GM12878 (cell line): ENCODE results near the gene HAGHL. TPM values are rescaled to one million over a fixed set of nuclear protein-coding genes. Genes with fewer than 3 reads are reported as not detected.

Experiments used
- ATAC-seq: fragments of 200-7000 bp; cut with Tn5 transposase; 3 replicates; pipeline ENCODE4 v1.9.1; 2020; ENCODE audit warnings: mild to moderate bottlenecking, moderate library complexity
- BruUV-seq: library from RNA; stranded (reverse); fragments of 400-500 nt; replicated peaks from 2 replicates; lab custom pipeline; 2021; lab: Mats Ljungman, UMichigan
- CTCF ChIA-PET: fragments of 300-600 bp; sonication (Branson Sonifier 250); formaldehyde crosslinking; extraction: SDS; loops from one replicate; lab custom pipeline; 2021; ENCODE audit warnings: inconsistent platforms; lab: Yijun Ruan, JAX
- POLR2A ChIA-PET: fragments of 350-600 bp; formaldehyde crosslinking; extraction: SDS; loops from one replicate; lab custom pipeline; 2021; ENCODE audit warnings: inconsistent platforms; lab: Charles Lee
- RAD21 ChIA-PET: fragments of 300-600 bp; sonication (Branson Sonifier 250); formaldehyde crosslinking; loops from one replicate; lab custom pipeline; 2023; ENCODE audit warnings: antibody characterized with exemption; ENCODE audit not compliant: unreplicated experiment; lab: Charles Lee
- SMC1A ChIA-PET: fragments of 300-600 bp; sonication (Branson Sonifier 250); formaldehyde crosslinking; loops from one replicate; lab custom pipeline; 2023; ENCODE audit not compliant: unreplicated experiment, uncharacterized antibody; lab: Charles Lee
- DNase-seq: peaks from one replicate; pipeline ENCODE4 v3.0.0-alpha.2; 2011; ENCODE audit warnings: low read depth, low spot score
- FAIRE-seq: peaks from 3 replicates; lab custom pipeline; 2011; peaks lifted over from hg19 to GRCh38; lab: Jason Lieb, UNC
- H2AFZ ChIP-seq: 2 replicates; pipeline ENCODE4 v1.6.0; 2011; ENCODE audit warnings: low read depth, low read length, control low read depth; ENCODE audit not compliant: control insufficient read depth
- H3K27ac ChIP-seq: 2 replicates; pipeline ENCODE4 v1.5.1; 2011; ENCODE audit warnings: control low read depth; ENCODE audit not compliant: control insufficient read depth, insufficient read depth
- H3K27me3 ChIP-seq, 2 experiments: replicated peaks in 1 of 2; 2 replicates each; pipeline versions ENCODE4 v1.6.0 to v1.6.1; 2011; ENCODE audit warnings: low read length in 1 of 2; ENCODE audit not compliant: control insufficient read depth in 2 of 2, insufficient read depth in 2 of 2
- H3K36me3 ChIP-seq, 2 experiments: 2 replicates each; pipeline ENCODE4 v1.5.1; 2011; ENCODE audit warnings: low read length in 1 of 2; ENCODE audit not compliant: control insufficient read depth in 2 of 2, insufficient read depth in 2 of 2
- H3K4me1 ChIP-seq: 2 replicates; pipeline ENCODE4 v1.6.1; 2011; ENCODE audit warnings: mild to moderate bottlenecking, low read length, moderate library complexity, mixed read lengths; ENCODE audit not compliant: control insufficient read depth, insufficient read depth
- H3K4me2 ChIP-seq: 2 replicates; pipeline ENCODE4 v1.6.0; 2011; ENCODE audit warnings: control low read depth; ENCODE audit not compliant: control insufficient read depth, insufficient read depth
- H3K4me3 ChIP-seq: fragments of 200-600 bp; sonication (generic); 2 replicates; pipeline ENCODE4 v1.5.1; 2016
- H3K79me2 ChIP-seq: 2 replicates; pipeline ENCODE4 v1.6.0; 2011; ENCODE audit warnings: low read length; ENCODE audit not compliant: control insufficient read depth, insufficient read depth
- H3K9ac ChIP-seq: 2 replicates; pipeline ENCODE4 v1.8.0; 2011; ENCODE audit warnings: low read length, control low read depth, mixed read lengths; ENCODE audit not compliant: control insufficient read depth, insufficient read depth
- H3K9me3 ChIP-seq: replicated peaks from 3 replicates; pipeline ENCODE4 v1.5.1; 2011; ENCODE audit warnings: mild to moderate bottlenecking, low read length; ENCODE audit not compliant: control insufficient read depth, insufficient read depth
- H4K20me1 ChIP-seq: 2 replicates; pipeline ENCODE4 v1.6.0; 2011; ENCODE audit not compliant: control insufficient read depth, insufficient read depth
- CHD2 ChIP-seq: IDR thresholded peaks from 2 replicates; pipeline ENCODE4 v1.6.1; 2011; ENCODE audit warnings: low read depth, low read length, improper control_type of control experiment, borderline replicate concordance
- CREB1 ChIP-seq: IDR thresholded peaks from 2 replicates; pipeline ENCODE4 v1.6.1; 2012; ENCODE audit warnings: low read depth, mild to moderate bottlenecking, inconsistent platforms
- IKZF2 ChIP-seq, 2 experiments: fragments of 450-650 bp; IDR thresholded peaks; 2 replicates each; pipeline ENCODE4 v1.6.1; 2017; ENCODE audit warnings: mild to moderate bottlenecking in 2 of 2, moderate library complexity in 2 of 2
- LARP7 ChIP-seq: fragments of 450-650 bp; IDR thresholded peaks from 2 replicates; pipeline ENCODE4 v1.6.1; 2017; ENCODE audit warnings: mild to moderate bottlenecking
- MAX ChIP-seq: IDR thresholded peaks from 2 replicates; pipeline ENCODE4 v1.6.1; 2012; ENCODE audit warnings: low read depth, low read length, improper control_type of control experiment
- NFYA ChIP-seq: IDR thresholded peaks from 2 replicates; pipeline ENCODE4 v1.6.1; 2011; ENCODE audit warnings: low read depth, mild to moderate bottlenecking, low read length, improper control_type of control experiment, borderline replicate concordance
- RAD51 ChIP-seq: fragments of 450-650 bp; IDR thresholded peaks from 2 replicates; pipeline ENCODE4 v1.6.1; 2016; ENCODE audit warnings: moderate library complexity, mild to moderate bottlenecking, inconsistent platforms
- TCF7 ChIP-seq: IDR thresholded peaks from 2 replicates; pipeline ENCODE4 v1.6.1; 2014; ENCODE audit warnings: antibody characterized with exemption, borderline replicate concordance
- WGBS: methylation state at CpG from one replicate; pipeline ENCODE4 v1.1.6; 2016; ENCODE audit warnings: low lambda C conversion rate; ENCODE audit not compliant: insufficient replicate concordance, insufficient coverage; ENCODE audit errors: missing lambda C conversion rate; 5-methylcytosine and 5-hydroxymethylcytosine counted together
- in situ Hi-C: fragments of 300-500 bp; cut with MboI; formaldehyde crosslinking; loops from 9 replicates; pipeline ENCODE4 v1.14.3; 2018; ENCODE audit warnings: mixed read lengths
- intact Hi-C: fragments of 100-400 bp; cut with micrococcal nuclease; formaldehyde crosslinking; loops from one replicate; pipeline ENCODE4 v1.14.2; 2022; ENCODE audit not compliant: unreplicated experiment
- polyA plus RNA-seq, 11 experiments: library from polyadenylated mRNA; depleted of rRNA in 4 of 11; unstranded in 6 of 11; stranded (reverse) in 5 of 11; fragments of >200 nt; fragmentation: Nextera tagmentation in 4 of 11; fragmentation: Illumina TruSeq in 1 of 11; extraction: Ambion mirVana in 4 of 11; extraction: Trizol in 1 of 11; gene quantifications; 1 replicate in 1 of 11; 2 replicates in 10 of 11; pipeline versions ENCODE4 v1.2.1 to v1.2.3, GENCODE V29; 2011 to 2016; ENCODE audit warnings: inconsistent platforms in 2 of 11, missing spikeins in 2 of 11, low read depth in 1 of 11
- total RNA-seq, 4 experiments: library from RNA; depleted of rRNA in 3 of 4; stranded (reverse); fragments of >200 nt in 3 of 4; fragmentation: Illumina TruSeq in 1 of 4; extraction: Trizol in 1 of 4; gene quantifications; 2 replicates each; pipeline versions ENCODE4 v1.2.1 to v1.2.3, GENCODE V29; 2013 to 2021

Gene HAGHL
- total and polyA plus RNA-seq, 10 of the 15 experiments (the other 5 are each of a cell fraction or from before 2014, with no cell fraction given) = 0.23 to 44.6 (median 16.4) TPM

- ATAC-seq (no peak), FAIRE-seq (no peak), DNase-seq (no peak)
- Histone ChIP-seq H2AFZ (no peak overlapping the region), H3K27me3 (no peaks in the 10 kb centered on the region; a peak in 1 of 4 replicates), H3K4me2 (no peak overlapping the region), H3K79me2 (no peaks in the 10 kb centered on the region), H3K4me1 (no peaks in the 10 kb centered on the region), H3K36me3 (no peaks in the 10 kb centered on the region), H3K9me3 (no peaks in the 10 kb centered on the region; the same call in 2 of the 3 replicates), H3K27ac (no peak overlapping the region), H3K9ac (no peak overlapping the region), H3K4me3 (no peak overlapping the region), H4K20me1 (no peaks in the 10 kb centered on the region)
- intact Hi-C loops = no loop called here
- ChIA-PET SMC1A (no interaction called here), POLR2A (no interaction called here), CTCF (no interaction called here), RAD21 (interaction anchor here (0.6 kb wide), 1 partner anchor 39 kb away, joined by 3 read pairs; no protein-coding TSS in a partner anchor)
- WGBS = 72% methylated on average over 34 of the region's 34 CpGs
- TF ChIP-seq LARP7 = no peak
- no peak for TF ChIP-seq CHD2
- no peak for TF ChIP-seq MAX
- TF ChIP-seq TCF7 = no peak
- no peak for TF ChIP-seq RAD51
- no peak for TF ChIP-seq CREB1
- TF ChIP-seq IKZF2 (IDR thresholded peaks at IDR 0.05) = no peak
- no peak for TF ChIP-seq NFYA
- BruUV-seq = no TSS peak
- in situ Hi-C loops = no loop called here
Observed at GRCh38 chr16:759110-759910, 32.4 kb downstream of the HAGHL start.
